ENCODE results near the gene FBLN1.

Gene FBLN1

DNA sequence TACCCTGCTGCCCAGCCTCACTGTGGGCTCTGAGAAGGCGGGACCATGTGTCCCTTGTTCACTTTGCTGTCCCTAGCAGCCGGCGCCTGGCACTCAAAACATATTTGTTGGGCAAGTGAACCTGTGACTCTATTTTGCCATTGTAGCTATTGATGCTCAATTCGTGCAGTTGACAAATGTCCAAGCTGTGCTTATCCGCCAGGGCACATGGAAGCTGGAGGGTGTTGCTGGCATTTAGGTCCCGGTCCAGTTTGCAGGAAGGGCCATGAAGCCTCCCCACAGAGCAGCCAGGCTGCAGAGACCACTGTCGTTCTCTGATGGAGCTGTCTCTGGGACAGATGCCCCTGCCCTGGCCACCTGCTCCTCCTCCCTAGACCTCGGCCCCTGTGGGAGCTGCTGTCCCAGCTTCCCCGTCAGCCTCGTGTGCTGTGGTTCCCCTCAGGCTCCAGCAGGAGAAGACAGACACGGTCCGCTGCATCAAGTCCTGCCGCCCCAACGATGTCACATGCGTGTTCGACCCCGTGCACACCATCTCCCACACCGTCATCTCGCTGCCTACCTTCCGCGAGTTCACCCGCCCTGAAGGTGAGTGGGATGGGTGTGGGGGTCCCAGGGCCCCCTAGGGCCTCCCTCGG, 71.5 kb downstream of the FBLN1 start:
- Histone ChIP-seq H3K27ac (ENCODE audit: low read depth in 2 of 2, low read length in 2 of 2) (no peak overlapping the region), H3K4me3 (ENCODE audit: low read length in 2 of 2) (peak overlapping the region in 1 of 2 donors; percentile 37), H3K9ac (ENCODE audit: low read depth in 1 of 2, low read length in 2 of 2) (no peak overlapping the region), H3K27me3 (ENCODE audit: control insufficient read depth in 2 of 2, insufficient read depth in 2 of 2, low read length in 2 of 2) (peaks cover 0 to 8% of the 10 kb centered on the region in 2 donors), H3K4me1 (ENCODE audit: control insufficient read depth in 2 of 2, insufficient read depth in 2 of 2, low read length in 2 of 2) (peaks cover 4 to 5% of the 10 kb centered on the region in 2 donors), H3K36me3 (ENCODE audit: control insufficient read depth in 2 of 2, insufficient read depth in 2 of 2, low read length in 2 of 2) (no peaks in the 10 kb centered on the region), H3K9me3 (ENCODE audit: control insufficient read depth in 2 of 2, low read length in 2 of 2) (no peaks in the 10 kb centered on the region)

DNA sequence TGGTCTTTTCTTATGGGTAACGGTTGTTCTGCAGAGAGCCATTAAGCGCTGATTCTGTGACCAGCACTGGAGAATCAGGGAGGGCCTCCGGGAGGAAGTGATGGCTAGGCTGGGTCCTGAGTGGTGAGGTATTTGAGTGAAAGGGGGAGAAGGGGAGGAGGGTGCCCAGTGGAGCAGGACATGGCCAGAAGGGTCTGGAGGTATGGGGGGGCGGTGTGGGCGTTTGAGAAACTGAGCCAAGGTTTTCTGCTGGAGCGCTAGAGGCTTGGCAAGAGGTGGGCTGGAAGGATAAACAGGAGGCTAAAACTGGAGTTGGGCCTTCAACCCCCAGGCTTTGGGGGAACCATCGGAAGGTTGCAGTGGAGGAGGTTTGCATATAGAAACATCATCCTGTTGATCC, 72.5 kb downstream of the FBLN1 start:
- peaks cover 4 to 5% of the 10 kb centered on the region in 2 donors for H3K4me1 ChIP-seq (ENCODE audit: control insufficient read depth in 2 of 2, insufficient read depth in 2 of 2, low read length in 2 of 2)
- no peaks in the 10 kb centered on the region for H3K36me3 ChIP-seq (ENCODE audit: control insufficient read depth in 2 of 2, insufficient read depth in 2 of 2, low read length in 2 of 2)
- H3K9me3 ChIP-seq (ENCODE audit: control insufficient read depth in 2 of 2, low read length in 2 of 2), result no peaks in the 10 kb centered on the region
- peaks cover 0 to 8% of the 10 kb centered on the region in 2 donors for H3K27me3 ChIP-seq (ENCODE audit: control insufficient read depth in 2 of 2, insufficient read depth in 2 of 2, low read length in 2 of 2)
- H3K4me3 ChIP-seq (ENCODE audit: low read length in 2 of 2), result no peak overlapping the region
- no peak overlapping the region for H3K9ac ChIP-seq (ENCODE audit: low read depth in 1 of 2, low read length in 2 of 2)
- no peak overlapping the region for H3K27ac ChIP-seq (ENCODE audit: low read depth in 2 of 2, low read length in 2 of 2)

DNA sequence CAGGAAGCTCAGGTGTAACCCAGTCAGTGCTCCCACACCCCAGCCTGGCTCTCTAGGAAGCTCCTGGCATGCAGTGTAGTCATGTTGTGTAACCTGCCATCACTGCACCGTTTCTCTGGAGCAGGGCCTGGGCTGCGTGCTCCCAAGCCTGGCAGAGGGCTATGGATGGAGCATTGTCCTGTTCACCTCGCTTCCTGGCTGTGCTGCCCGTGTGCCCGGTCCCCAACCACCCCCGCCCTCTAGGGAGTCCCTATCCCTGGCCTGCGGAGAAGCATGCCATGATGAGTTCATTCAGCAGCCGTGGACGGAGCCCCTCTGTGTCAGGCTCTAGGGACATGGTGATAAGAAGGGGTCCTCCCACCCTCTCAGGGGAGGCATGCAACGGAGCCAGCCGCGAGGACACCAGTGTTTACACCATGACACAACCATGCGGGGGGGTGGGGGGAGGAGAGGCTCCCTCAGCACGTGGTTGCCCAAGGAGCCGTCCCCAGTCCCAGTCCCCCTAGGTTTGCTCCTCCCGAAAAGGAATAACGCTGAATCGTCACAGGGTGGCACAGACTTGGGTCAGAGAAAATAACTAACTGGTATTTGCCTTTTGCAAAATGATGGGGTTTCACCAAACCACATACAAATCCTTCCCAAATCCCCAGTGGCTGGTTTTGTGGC, 73.1 kb downstream of the FBLN1 start:
- Histone ChIP-seq H3K27ac (ENCODE audit: low read depth in 2 of 2, low read length in 2 of 2) (no peak overlapping the region), H3K27me3 (ENCODE audit: control insufficient read depth in 2 of 2, insufficient read depth in 2 of 2, low read length in 2 of 2) (peaks cover 0 to 8% of the 10 kb centered on the region in 2 donors), H3K36me3 (ENCODE audit: control insufficient read depth in 2 of 2, insufficient read depth in 2 of 2, low read length in 2 of 2) (no peaks in the 10 kb centered on the region), H3K9ac (ENCODE audit: low read depth in 1 of 2, low read length in 2 of 2) (no peak overlapping the region), H3K4me1 (ENCODE audit: control insufficient read depth in 2 of 2, insufficient read depth in 2 of 2, low read length in 2 of 2) (peaks cover 4 to 5% of the 10 kb centered on the region in 2 donors), H3K9me3 (ENCODE audit: control insufficient read depth in 2 of 2, low read length in 2 of 2) (no peaks in the 10 kb centered on the region), H3K4me3 (ENCODE audit: low read length in 2 of 2) (no peak overlapping the region)

DNA sequence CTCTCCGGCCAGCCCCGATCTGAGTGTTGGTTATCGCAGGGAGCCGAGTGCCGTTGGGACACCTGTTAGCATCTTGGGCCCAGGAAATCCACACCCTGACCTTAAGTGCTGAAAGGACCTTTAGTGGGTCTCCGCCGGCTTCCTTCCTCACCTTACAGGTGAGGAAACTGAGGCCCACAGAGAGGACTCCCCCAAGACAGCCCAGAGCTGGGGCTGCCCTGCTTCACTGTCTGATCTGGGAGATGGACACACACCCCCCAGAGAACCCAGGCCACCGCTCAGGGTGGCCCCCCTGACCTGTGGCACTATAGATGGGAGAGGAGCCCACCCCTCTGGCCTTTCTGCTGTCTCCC, 73.6 kb downstream of the FBLN1 start:
- H3K36me3 ChIP-seq (ENCODE audit: control insufficient read depth in 2 of 2, insufficient read depth in 2 of 2, low read length in 2 of 2), result no peaks in the 10 kb centered on the region
- no peak overlapping the region for H3K27ac ChIP-seq (ENCODE audit: low read depth in 2 of 2, low read length in 2 of 2)
- peaks cover 0 to 8% of the 10 kb centered on the region in 2 donors for H3K27me3 ChIP-seq (ENCODE audit: control insufficient read depth in 2 of 2, insufficient read depth in 2 of 2, low read length in 2 of 2)
- H3K9ac ChIP-seq (ENCODE audit: low read depth in 1 of 2, low read length in 2 of 2), result no peak overlapping the region
- H3K4me1 ChIP-seq (ENCODE audit: control insufficient read depth in 2 of 2, insufficient read depth in 2 of 2, low read length in 2 of 2), result peaks cover 4 to 5% of the 10 kb centered on the region in 2 donors
- H3K4me3 ChIP-seq (ENCODE audit: low read length in 2 of 2), result no peak overlapping the region
- no peaks in the 10 kb centered on the region for H3K9me3 ChIP-seq (ENCODE audit: control insufficient read depth in 2 of 2, low read length in 2 of 2)

DNA sequence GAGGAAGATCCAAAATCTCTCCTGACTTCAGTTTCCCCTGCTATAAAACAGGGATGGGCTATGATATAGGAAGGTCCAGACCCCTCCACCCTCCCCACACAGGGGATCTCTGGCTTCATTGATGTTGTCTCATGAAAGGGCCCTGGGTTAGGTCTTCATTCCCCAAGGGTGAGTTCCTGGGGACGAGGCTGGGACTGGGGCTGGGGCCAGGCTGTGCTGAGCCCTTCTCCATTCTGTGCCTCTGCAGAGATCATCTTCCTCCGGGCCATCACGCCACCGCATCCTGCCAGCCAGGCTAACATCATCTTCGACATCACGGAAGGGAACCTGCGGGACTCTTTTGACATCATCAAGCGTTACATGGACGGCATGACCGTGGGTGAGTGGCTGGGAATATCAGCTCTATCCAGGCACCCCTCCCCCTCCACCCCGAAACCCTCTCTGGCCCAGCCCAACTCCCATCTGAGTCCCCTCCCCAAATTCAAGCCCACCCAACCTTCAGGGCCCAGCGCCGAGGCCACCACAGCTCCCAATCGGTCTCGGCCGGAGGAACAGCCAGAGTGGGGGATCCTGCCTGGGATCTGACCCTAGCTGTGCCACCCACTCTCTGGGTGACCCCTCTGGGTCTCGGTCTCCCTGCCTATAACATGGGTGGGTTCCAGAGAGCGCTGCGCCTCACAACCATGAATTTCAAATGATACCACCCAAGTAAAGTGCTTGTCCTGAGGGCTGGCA, 74.2 kb downstream of the FBLN1 start:
- Histone ChIP-seq H3K4me3 (ENCODE audit: low read length in 2 of 2) (no peak overlapping the region), H3K36me3 (ENCODE audit: control insufficient read depth in 2 of 2, insufficient read depth in 2 of 2, low read length in 2 of 2) (no peaks in the 10 kb centered on the region), H3K27ac (ENCODE audit: low read depth in 2 of 2, low read length in 2 of 2) (no peak overlapping the region), H3K27me3 (ENCODE audit: control insufficient read depth in 2 of 2, insufficient read depth in 2 of 2, low read length in 2 of 2) (peaks cover 0 to 8% of the 10 kb centered on the region in 2 donors), H3K4me1 (ENCODE audit: control insufficient read depth in 2 of 2, insufficient read depth in 2 of 2, low read length in 2 of 2) (peaks cover 4 to 5% of the 10 kb centered on the region in 2 donors), H3K9ac (ENCODE audit: low read depth in 1 of 2, low read length in 2 of 2) (no peak overlapping the region), H3K9me3 (ENCODE audit: control insufficient read depth in 2 of 2, low read length in 2 of 2) (no peaks in the 10 kb centered on the region)

DNA sequence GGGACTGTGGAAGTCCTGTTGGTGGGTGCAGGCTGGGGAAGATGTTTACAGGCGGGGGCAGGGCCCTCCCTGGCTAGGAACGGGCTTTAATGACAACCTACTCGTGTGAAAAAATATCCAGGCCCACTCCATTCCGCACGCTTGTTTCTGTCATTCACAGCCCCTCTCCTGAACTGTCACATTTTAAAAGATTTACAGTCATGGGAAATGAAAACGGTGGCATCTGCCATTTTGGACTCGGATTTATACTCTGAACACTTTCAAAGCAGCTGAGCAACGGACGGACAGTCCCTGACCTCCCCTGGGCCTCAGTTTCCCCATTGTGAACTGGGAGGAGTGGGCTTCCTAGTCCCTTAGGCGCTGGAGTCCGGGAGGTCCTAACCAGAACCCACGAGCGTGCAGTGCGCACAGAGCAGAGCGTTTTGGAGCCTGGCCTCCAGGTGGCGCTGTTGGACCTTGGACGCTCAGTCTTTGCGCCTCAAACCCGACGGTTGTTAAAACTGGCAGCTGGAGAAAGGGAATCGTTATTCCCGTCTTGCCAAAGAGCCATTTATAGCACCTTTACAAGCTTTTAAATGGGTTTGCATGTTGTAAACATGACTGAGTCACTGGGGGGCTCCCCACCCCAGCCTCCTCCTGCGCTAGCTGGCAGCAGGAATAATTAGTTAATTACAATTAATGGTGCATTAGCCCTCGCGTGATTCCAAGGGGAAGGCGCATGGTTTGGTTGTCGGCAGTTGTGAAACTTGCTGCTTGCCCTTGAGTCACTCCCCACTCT, 75.3 kb downstream of the FBLN1 start:
- H3K4me1 ChIP-seq (ENCODE audit: control insufficient read depth in 2 of 2, insufficient read depth in 2 of 2, low read length in 2 of 2), result peaks cover 4 to 5% of the 10 kb centered on the region in 2 donors
- H3K9me3 ChIP-seq (ENCODE audit: control insufficient read depth in 2 of 2, low read length in 2 of 2), result no peaks in the 10 kb centered on the region
- H3K36me3 ChIP-seq (ENCODE audit: control insufficient read depth in 2 of 2, insufficient read depth in 2 of 2, low read length in 2 of 2), result no peaks in the 10 kb centered on the region
- H3K27me3 ChIP-seq (ENCODE audit: control insufficient read depth in 2 of 2, insufficient read depth in 2 of 2, low read length in 2 of 2), result peaks cover 0 to 8% of the 10 kb centered on the region in 2 donors
- H3K27ac ChIP-seq (ENCODE audit: low read depth in 2 of 2, low read length in 2 of 2), result no peak overlapping the region
- H3K9ac ChIP-seq (ENCODE audit: low read depth in 1 of 2, low read length in 2 of 2), result no peak overlapping the region
- H3K4me3 ChIP-seq (ENCODE audit: low read length in 2 of 2), result no peak overlapping the region

DNA sequence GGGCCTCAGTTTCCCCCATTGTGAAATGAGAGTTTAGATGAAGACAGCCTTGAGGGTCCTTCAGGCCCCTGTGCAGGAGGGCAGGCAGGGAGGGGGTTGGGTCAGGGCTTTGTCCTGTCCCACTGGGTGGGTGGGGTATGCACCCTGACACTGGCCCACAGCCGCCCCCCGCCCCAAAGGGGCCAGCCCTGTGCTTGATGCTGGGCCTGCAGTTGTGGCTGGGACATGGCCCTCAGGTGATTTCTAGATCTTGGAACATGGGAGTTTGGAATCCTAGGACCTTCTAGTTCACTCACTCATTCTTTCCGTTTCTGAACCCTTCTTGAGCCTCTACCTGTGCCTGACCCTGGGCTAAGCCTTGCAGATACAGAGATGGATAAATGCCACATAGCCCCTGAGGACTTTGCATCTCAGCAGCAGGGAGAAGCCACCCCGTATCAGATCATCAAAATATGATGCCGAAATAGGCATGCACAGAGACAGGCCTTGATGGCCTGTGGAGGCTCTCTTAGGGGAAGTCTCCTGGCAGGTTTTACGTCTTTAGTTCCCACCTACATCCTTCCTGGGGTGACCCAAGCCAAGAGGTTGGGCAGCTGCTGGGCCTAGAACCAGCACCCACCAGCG, 76.0 kb downstream of the FBLN1 start:
- Histone ChIP-seq H3K9me3 (ENCODE audit: control insufficient read depth in 2 of 2, low read length in 2 of 2) (no peaks in the 10 kb centered on the region), H3K9ac (ENCODE audit: low read depth in 1 of 2, low read length in 2 of 2) (no peak overlapping the region), H3K36me3 (ENCODE audit: control insufficient read depth in 2 of 2, insufficient read depth in 2 of 2, low read length in 2 of 2) (no peaks in the 10 kb centered on the region), H3K27me3 (ENCODE audit: control insufficient read depth in 2 of 2, insufficient read depth in 2 of 2, low read length in 2 of 2) (peaks cover 0 to 8% of the 10 kb centered on the region in 2 donors), H3K4me1 (ENCODE audit: control insufficient read depth in 2 of 2, insufficient read depth in 2 of 2, low read length in 2 of 2) (peaks cover 4 to 5% of the 10 kb centered on the region in 2 donors), H3K27ac (ENCODE audit: low read depth in 2 of 2, low read length in 2 of 2) (no peak overlapping the region), H3K4me3 (ENCODE audit: low read length in 2 of 2) (no peak overlapping the region)

DNA sequence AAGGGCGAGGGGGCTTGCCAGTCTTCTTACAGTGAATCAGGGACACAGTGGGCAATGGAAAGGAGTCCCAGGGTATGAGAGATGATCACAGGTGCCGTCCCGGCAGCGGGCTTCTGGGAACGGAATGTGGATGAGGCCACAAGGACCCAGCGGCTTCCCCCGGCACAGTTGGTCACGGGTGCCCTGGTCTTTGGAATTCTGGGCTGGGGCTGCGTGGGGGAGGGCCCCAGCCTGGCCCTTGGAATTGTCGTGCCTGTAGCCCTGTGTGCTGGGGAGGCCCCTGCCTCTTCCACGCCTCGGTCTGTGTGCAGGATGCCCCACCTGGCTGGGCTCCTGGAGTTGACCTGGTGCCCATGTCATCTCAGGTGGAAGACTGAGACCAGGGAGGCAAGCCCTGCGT, 76.6 kb downstream of the FBLN1 start:
- H3K27ac ChIP-seq (ENCODE audit: low read depth in 2 of 2, low read length in 2 of 2), result no peak overlapping the region
- peaks cover 0 to 5% of the 10 kb centered on the region in 2 donors for H3K4me1 ChIP-seq (ENCODE audit: control insufficient read depth in 2 of 2, insufficient read depth in 2 of 2, low read length in 2 of 2)
- H3K36me3 ChIP-seq (ENCODE audit: control insufficient read depth in 2 of 2, insufficient read depth in 2 of 2, low read length in 2 of 2), result no peaks in the 10 kb centered on the region
- H3K9me3 ChIP-seq (ENCODE audit: control insufficient read depth in 2 of 2, low read length in 2 of 2), result no peaks in the 10 kb centered on the region
- H3K9ac ChIP-seq (ENCODE audit: low read depth in 1 of 2, low read length in 2 of 2), result no peak overlapping the region
- peaks cover 0 to 8% of the 10 kb centered on the region in 2 donors for H3K27me3 ChIP-seq (ENCODE audit: control insufficient read depth in 2 of 2, insufficient read depth in 2 of 2, low read length in 2 of 2)
- H3K4me3 ChIP-seq (ENCODE audit: low read length in 2 of 2), result no peak overlapping the region

DNA sequence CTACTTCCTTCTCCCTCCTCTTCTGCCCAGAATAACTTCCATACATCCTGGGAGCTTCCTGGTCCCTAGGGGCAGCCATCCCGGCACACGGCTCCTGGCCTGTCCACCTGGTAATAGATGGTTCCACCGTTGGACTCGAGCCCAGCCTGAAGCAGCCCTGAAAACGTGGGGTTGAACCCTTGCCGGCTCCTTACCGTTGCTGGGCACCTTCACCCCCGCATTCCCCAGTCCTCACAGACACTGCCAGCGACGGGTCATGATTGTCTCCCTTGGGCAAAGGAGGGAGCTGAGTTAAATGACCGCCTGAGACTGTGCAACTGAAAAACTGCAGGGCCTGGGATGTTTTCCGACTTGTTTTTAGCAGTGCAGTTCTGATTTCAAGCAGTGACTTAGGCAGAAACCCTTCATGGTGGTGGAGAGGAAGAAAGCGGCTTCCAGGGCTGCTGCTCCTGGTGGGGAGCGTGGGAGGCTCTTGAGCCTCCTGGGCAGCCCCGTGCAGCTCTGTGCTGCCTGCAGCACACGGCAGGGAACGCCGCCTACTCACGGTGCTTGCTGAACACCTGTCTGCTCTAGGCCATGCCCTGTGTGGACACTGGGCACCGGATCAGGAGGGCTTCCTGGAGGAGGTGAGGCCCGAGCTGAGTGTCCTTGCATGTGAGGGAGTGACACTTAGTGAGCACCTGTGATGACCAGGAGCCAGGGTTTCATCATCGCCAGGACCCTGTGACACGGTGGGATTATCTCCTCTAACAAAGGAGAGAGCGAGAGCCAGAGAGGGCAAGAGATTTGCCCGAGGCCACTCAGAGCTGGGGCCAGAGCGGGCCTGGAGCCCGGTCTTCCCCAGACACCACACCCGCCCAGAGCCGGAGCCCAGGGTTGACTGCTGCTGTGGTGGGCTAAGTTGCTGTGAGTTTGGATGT, 77.4 kb downstream of the FBLN1 start:
- peaks cover 0 to 5% of the 10 kb centered on the region in 2 donors for H3K4me1 ChIP-seq (ENCODE audit: control insufficient read depth in 2 of 2, insufficient read depth in 2 of 2, low read length in 2 of 2)
- no peaks in the 10 kb centered on the region for H3K36me3 ChIP-seq (ENCODE audit: control insufficient read depth in 2 of 2, insufficient read depth in 2 of 2, low read length in 2 of 2)
- peaks cover 0 to 8% of the 10 kb centered on the region in 2 donors for H3K27me3 ChIP-seq (ENCODE audit: control insufficient read depth in 2 of 2, insufficient read depth in 2 of 2, low read length in 2 of 2)
- H3K9me3 ChIP-seq (ENCODE audit: control insufficient read depth in 2 of 2, low read length in 2 of 2), result no peaks in the 10 kb centered on the region
- no peak overlapping the region for H3K9ac ChIP-seq (ENCODE audit: low read depth in 1 of 2, low read length in 2 of 2)
- H3K4me3 ChIP-seq (ENCODE audit: low read length in 2 of 2), result no peak overlapping the region
- no peak overlapping the region for H3K27ac ChIP-seq (ENCODE audit: low read depth in 2 of 2, low read length in 2 of 2)

Data from mucosa of rectum (tissue), 2 donors.